Activated naive CD4-positive, alpha-beta T cell treated with anti-CD3 and anti-CD28 coated beads, Interleukin-2, amount 50 U/mL, for 24 hours (primary cell): Measurements from ENCODE around the gene PTPRE.

Experiments used
- H3K27ac Mint-ChIP-seq: one replicate; pipeline ENCODE4 v1.8.0; 2021; ENCODE audit warnings: mild to moderate bottlenecking, mixed read lengths
- H3K27me3 Mint-ChIP-seq: one replicate; pipeline ENCODE4 v1.8.0; 2021; ENCODE audit warnings: mixed read lengths
- H3K36me3 Mint-ChIP-seq: one replicate; pipeline ENCODE4 v1.8.0; 2021; ENCODE audit warnings: mixed read lengths
- H3K4me1 Mint-ChIP-seq: one replicate; pipeline ENCODE4 v1.8.0; 2021; ENCODE audit warnings: mixed read lengths
- H3K4me3 Mint-ChIP-seq: one replicate; pipeline ENCODE4 v1.8.0; 2021; ENCODE audit warnings: mild to moderate bottlenecking, mixed read lengths
- H3K9me3 Mint-ChIP-seq: one replicate; pipeline ENCODE4 v1.8.0; 2021; ENCODE audit warnings: mixed read lengths

PTPRE gene

DNA sequence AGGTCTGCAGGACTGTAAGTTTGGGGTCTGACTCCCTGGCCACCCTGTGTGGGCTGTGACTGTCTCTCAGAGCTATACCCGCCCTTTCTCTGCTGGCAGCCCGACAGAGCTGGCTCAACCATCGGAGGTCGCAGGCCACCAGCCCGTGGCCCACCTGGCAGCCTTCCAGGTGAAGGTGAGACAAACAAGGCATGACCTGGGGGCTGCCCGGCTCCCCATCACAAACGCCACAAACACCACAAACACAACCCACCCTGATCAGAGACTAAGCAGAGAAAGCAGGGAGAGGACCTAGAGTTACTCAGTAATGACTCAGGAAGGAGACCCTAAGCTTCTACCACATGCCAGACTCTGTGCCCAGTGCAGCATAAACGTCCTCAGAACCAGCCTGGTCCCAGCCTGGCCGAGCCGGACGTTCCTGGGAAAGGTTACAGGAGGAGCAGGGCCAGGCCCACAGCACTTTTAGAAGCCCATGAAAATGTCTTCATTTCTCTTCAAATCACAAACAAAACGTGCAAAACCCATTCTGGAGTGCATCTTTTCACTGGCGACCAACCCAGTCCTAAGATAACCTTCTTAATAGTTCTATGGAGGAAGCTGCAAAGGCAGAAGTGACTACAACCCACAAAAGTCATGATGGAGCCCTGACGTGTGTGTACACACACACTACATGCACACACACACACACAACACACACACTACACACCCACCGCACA lies 152.5 kb downstream of the PTPRE start:
- H3K36me3 Mint-ChIP-seq: peaks cover 24% of the 10 kb centered on the region
- H3K27me3 Mint-ChIP-seq: no peaks in the 10 kb centered on the region
- H3K9me3 Mint-ChIP-seq: no peaks in the 10 kb centered on the region
- H3K4me3 Mint-ChIP-seq: no peak overlapping the region
- H3K4me1 Mint-ChIP-seq: peaks cover 62% of the 10 kb centered on the region
- H3K27ac Mint-ChIP-seq: peak overlapping the region; percentile 46

DNA sequence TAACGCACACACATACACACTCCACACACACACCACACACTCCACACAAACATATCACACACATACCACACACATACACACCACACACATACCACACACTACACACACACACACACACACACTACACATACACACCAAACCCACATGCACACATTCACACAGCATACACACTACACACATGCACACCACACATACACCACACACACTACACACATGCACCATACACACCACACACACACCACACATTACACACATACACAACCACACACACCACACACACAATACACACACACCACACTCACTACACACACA lies 153.0 kb downstream of the PTPRE start:
- Mint-ChIP-seq H3K9me3 (no peaks in the 10 kb centered on the region), H3K4me1 (peaks cover 67% of the 10 kb centered on the region), H3K36me3 (peaks cover 24% of the 10 kb centered on the region), H3K27me3 (no peaks in the 10 kb centered on the region), H3K27ac (peak overlapping the region; percentile 24), H3K4me3 (no peak overlapping the region)

DNA sequence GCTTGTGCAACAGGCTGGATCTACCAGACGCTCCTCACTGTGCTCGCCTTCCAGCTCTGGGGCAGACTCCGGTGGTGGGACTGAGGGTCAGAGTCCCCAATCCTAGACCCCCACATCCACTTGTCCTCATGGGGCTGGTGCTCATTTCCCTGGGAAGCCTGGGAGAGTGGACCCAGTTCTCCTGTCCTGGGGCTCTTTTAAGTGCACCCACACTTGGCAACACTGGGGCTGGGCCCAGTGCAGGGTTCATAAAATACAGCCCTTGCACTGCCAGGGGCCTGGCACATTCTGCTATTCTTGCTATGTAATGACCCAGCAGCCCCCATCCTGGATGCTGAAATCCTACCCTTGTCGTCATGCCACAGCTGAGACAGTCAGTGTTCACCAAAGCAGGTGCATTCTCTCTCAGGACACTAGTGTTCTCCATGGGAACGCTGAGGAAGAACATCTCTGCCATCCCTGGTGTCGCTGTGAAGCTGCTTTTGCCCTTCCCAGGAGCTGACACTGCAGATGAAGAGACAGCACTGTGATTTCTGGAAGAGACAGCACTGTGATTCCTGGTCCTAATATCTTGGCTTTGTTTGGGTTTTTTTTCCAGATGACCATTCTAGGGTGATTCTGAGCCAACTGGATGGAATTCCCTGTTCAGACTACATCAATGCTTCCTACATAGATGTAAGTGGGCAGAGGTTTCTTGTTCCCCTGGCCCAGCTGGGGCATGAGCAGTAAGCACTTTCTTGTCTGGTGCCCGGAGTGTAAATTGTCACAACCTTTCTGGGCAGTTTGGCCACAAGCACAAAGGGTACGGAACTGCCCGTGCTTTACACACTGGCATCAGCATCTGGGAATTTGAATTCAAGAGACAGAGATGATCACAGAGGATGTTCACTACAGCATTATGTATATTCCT lies 153.7 kb downstream of the PTPRE start:
- H3K4me1 Mint-ChIP-seq: peaks cover 74% of the 10 kb centered on the region
- no peaks in the 10 kb centered on the region for H3K9me3 Mint-ChIP-seq
- H3K27me3 Mint-ChIP-seq: no peaks in the 10 kb centered on the region
- H3K4me3 Mint-ChIP-seq: no peak overlapping the region
- peak overlapping the region; percentile 24 for H3K27ac Mint-ChIP-seq
- peaks cover 28% of the 10 kb centered on the region for H3K36me3 Mint-ChIP-seq

DNA sequence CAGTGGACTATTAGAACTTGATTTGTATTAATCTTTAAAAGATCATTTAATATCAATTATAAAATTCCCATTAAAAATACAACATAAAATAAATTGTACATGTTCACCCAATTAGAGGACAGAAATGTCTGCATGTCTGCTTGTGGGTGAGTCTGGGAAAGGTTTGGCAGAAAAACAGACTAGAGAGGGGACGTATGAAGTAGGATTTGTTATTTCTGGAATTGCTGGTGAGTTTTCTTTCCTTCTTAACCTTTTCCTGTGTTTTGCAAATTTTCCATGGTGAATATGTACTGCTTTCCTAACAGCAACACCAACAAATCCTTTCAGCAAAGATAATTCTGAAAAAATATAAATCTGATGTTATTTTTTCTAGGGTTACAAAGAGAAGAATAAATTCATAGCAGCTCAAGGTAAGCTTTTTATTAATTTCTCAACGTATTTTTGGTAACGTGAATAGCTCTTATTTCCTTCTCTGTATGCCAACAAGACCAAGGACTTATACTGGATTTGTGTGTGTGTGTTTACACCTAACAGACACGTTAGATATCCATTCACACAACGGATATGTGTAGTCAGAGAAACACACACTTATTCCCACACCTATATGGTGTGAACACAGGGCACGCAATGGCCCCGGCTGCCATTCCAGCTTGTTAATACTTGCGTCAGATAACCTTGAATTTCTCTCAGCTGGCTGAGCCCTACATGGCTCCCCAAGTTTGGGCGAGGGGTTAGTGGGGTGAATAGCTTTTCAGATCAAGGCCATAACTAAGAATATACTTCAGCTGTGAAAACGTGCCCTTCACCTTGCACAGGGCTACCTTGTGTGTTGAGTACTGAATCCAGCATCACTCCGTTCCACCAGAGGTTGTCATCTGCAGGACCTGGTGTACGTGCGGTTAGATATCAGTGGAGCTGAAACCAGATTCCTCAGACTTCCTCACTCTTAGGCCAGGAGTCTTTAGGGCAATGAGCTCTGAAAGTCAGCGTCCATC lies 154.7 kb downstream of the PTPRE start:
- Mint-ChIP-seq H3K36me3 (peaks cover 32% of the 10 kb centered on the region), H3K27me3 (no peaks in the 10 kb centered on the region), H3K27ac (no peak overlapping the region), H3K4me3 (peak overlapping the region; percentile 74), H3K9me3 (no peaks in the 10 kb centered on the region), H3K4me1 (peaks cover 83% of the 10 kb centered on the region)

DNA sequence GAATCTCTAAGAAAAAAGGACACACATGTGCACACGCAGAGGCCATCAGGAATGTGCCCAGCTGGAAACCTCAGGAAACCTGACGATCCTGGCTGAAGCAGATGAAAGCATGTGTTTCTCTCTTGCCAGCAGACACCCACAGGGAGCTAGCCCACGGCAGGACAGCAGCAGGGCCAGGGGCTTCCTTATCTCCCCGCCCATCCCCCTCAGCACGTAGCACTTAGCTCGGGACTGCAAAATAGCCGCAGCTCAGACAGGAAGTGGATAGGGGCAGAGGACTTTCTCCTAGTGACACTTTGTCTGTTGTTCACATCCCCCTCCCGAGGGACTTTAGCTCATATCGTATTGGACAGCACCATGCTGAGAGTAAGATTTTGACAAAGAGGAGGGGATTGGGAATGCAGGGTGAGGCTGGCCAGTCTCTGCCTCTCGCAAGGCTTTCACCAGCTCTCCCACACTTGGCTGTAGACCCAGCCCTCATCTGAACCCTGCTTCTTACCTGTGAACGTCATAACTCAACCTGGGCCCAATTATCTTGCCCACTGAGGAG lies 155.5 kb downstream of the PTPRE start:
- H3K36me3 Mint-ChIP-seq: peaks cover 40% of the 10 kb centered on the region
- H3K27ac Mint-ChIP-seq: peak overlapping the region; percentile 97
- H3K4me1 Mint-ChIP-seq: peaks cover 90% of the 10 kb centered on the region
- no peaks in the 10 kb centered on the region for H3K9me3 Mint-ChIP-seq
- H3K27me3 Mint-ChIP-seq: no peaks in the 10 kb centered on the region
- peak overlapping the region; percentile 74 for H3K4me3 Mint-ChIP-seq

DNA sequence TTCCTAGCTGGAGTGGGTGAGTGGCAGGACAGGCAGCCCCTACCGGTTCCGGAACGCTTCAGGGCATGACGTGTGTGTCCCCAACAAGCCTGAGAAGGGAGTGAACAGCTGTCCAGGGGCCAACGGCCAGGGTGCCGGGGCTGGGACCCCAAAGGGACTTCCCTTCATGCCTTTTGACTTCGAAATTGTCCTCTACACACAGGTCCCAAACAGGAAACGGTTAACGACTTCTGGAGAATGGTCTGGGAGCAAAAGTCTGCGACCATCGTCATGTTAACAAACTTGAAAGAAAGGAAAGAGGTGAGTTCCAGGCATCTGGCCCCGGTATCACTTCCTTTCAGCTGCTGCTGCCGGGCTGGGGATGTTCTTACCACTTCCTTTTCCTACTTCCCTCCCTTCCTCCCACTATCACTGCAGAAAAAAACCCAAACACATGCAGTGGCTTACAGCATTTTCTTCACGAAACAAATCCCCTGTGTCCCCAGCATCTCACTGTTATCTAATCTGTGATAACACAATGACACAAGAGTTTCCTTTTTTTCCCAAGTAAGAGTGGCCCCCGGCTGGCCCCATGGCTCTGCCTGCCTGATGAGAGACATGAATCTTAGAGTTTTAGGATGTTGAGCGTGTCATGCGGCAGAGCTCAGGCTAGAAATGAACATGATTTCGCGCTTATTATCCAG lies 156.1 kb downstream of the PTPRE start:
- peaks cover 39% of the 10 kb centered on the region for H3K36me3 Mint-ChIP-seq
- H3K27me3 Mint-ChIP-seq: no peaks in the 10 kb centered on the region
- H3K4me3 Mint-ChIP-seq: peak overlapping the region; percentile 74
- H3K9me3 Mint-ChIP-seq: no peaks in the 10 kb centered on the region
- H3K4me1 Mint-ChIP-seq: peaks cover 89% of the 10 kb centered on the region
- peak overlapping the region; percentile 97 for H3K27ac Mint-ChIP-seq

DNA sequence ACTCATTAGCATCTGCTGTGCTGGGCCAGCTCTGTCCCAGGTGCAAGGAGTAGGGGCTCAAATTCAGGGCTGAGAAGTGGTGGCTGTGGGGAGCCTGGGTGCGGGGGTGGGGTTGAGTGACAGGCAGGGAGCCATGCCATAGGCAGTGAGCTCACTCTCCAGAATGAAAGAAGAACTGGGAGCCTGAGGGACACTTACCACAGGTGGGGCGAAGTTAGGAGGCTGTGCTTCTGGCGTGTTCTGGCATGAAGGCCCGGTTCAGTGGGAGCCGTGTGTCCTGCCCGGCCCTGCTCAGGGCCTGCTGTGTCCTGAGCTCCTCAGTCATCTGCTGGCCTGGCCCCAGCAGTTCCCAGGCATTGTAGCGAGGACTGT lies 156.8 kb downstream of the PTPRE start:
- no peaks in the 10 kb centered on the region for H3K27me3 Mint-ChIP-seq
- peak overlapping the region; percentile 97 for H3K27ac Mint-ChIP-seq
- no peaks in the 10 kb centered on the region for H3K9me3 Mint-ChIP-seq
- H3K4me1 Mint-ChIP-seq: peaks cover 83% of the 10 kb centered on the region
- peak overlapping the region; percentile 74 for H3K4me3 Mint-ChIP-seq
- H3K36me3 Mint-ChIP-seq: peaks cover 37% of the 10 kb centered on the region

DNA sequence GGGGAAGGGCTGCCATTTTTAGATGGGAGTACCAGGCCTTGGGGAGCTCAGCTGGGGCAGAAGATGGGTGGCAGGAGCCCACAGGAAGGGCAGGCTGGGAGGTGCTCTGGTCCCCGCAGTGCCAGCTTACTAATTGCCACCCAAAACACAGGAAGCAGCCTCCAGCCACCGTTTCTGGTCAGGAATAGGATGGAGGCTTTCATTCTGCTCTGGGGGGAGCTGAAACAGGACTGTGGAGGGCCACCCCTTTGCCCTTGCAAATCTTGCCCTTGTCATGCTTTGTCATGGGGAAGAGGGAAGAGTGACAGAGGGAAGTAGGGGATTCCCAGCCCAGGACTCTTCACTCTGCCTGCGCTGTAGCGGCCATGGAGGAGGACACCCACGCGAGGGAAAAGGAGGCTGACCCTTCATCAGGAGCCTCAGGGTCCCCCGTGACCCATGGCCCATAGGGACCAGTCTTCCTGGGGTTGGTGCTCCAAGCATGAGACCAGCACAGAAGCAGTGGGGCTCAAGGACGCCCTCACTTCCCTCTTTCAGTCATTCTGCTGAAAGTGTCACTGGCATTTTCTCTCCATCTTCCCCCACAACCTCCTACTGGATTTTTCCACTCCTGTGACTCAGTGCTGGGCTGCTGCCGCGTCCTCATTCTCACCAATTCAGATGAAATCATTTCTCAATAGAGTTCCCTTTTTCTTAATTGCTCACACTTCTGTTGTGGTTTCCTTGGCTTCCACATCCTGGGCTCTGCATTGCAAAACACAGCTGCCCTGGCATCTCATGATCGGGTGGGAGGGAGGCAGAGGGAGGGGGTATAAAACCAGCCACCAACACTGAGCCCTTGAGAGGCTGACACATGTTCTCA lies 157.4 kb downstream of the PTPRE start:
- H3K36me3 Mint-ChIP-seq: peaks cover 40% of the 10 kb centered on the region
- H3K27ac Mint-ChIP-seq: peak overlapping the region; percentile 97
- peaks cover 79% of the 10 kb centered on the region for H3K4me1 Mint-ChIP-seq
- H3K9me3 Mint-ChIP-seq: no peaks in the 10 kb centered on the region
- no peaks in the 10 kb centered on the region for H3K27me3 Mint-ChIP-seq
- H3K4me3 Mint-ChIP-seq: peak overlapping the region; percentile 74

DNA sequence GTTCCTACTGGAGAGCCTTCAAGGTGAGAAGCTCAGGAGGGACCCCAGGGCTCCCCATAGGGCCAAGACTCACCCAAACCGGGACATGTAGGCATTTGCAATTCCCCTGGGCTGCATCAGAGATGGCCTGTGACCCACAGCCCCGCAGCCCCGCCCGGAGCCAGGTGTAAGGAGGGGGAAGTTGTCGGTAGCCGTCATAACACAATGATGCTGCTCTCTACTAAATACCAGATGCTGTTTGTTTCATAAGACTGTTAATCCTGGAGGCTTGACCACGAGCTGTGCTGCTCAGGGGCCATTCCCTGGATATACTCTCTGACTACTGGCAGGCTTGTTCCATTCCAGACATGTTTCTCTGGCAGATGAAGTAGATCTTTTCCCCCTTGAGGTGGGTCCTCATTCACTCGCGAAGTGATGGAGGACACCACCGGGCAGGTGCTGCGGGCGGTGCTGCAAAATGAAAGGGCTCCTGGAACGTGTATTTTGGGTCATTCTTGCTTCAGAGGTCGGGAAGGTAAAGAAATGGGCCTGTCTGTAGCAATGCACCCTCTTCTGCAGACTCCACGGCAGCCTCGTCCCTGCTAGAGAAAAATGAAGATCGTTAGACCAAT lies 158.2 kb downstream of the PTPRE start:
- Mint-ChIP-seq H3K36me3 (peaks cover 42% of the 10 kb centered on the region), H3K4me3 (peak overlapping the region; percentile 74)

DNA sequence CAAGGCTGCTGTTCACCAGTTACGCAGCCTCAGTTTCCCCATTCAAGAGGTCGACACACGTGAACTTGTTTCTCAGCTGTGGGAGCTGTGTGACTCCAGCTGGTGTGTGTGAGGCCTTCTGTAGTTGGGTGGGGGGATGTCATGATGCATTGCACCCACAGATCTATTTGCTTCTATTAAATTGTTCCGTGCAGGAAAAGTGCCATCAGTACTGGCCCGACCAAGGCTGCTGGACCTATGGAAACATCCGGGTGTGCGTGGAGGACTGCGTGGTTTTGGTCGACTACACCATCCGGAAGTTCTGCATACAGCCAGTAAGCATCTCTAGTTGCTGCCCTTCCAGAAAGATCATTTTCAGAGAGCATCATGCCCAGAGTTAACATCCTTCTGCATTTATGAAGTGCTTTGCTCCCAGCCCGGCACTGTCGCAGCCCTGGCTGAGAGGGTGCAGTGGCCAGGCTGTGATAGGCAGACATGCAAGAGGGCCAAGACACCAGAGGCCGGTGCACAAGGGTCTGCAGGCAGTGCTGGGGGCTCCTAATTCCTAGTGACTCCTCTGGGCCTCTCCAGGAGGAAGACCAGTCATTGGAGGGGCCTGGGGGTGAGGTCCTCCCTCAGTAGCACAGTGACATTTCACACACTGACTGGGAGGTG lies 159.1 kb downstream of the PTPRE start:
- H3K4me1 Mint-ChIP-seq: peaks cover 68% of the 10 kb centered on the region
- H3K4me3 Mint-ChIP-seq: peak overlapping the region; percentile 57
- H3K36me3 Mint-ChIP-seq: peaks cover 37% of the 10 kb centered on the region
- H3K27ac Mint-ChIP-seq: no peak overlapping the region
- no peaks in the 10 kb centered on the region for H3K27me3 Mint-ChIP-seq
- H3K9me3 Mint-ChIP-seq: no peaks in the 10 kb centered on the region

More for the DNA sequence above, 158.2 kb downstream of the PTPRE start:
- Mint-ChIP-seq H3K4me1 (peaks cover 75% of the 10 kb centered on the region), H3K9me3 (no peaks in the 10 kb centered on the region), H3K27me3 (no peaks in the 10 kb centered on the region), H3K27ac (peak overlapping the region; percentile 89)

DNA sequence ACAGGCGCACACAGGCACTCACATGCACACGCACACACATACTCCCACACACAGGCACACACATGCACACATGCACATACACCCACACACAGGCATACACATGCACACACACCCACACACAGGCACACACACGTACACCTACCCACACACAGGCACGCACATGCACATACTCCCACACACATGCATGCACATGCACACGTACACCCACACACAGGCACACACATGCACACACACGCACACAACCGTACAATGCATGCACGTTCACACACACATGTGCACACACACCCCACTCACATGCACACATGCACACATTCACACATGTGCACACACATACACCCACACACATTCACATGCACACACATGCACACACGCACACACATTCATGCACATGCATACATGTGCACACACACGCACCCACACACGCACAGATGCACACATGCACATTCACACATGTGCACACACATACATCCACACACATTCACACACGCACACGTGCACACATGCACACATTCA lies 160.0 kb downstream of the PTPRE start:
- H3K27ac Mint-ChIP-seq: no peak overlapping the region
- H3K4me1 Mint-ChIP-seq: peaks cover 60% of the 10 kb centered on the region
- H3K4me3 Mint-ChIP-seq: no peak overlapping the region
- H3K36me3 Mint-ChIP-seq: peaks cover 39% of the 10 kb centered on the region
- no peaks in the 10 kb centered on the region for H3K27me3 Mint-ChIP-seq
- no peaks in the 10 kb centered on the region for H3K9me3 Mint-ChIP-seq

DNA sequence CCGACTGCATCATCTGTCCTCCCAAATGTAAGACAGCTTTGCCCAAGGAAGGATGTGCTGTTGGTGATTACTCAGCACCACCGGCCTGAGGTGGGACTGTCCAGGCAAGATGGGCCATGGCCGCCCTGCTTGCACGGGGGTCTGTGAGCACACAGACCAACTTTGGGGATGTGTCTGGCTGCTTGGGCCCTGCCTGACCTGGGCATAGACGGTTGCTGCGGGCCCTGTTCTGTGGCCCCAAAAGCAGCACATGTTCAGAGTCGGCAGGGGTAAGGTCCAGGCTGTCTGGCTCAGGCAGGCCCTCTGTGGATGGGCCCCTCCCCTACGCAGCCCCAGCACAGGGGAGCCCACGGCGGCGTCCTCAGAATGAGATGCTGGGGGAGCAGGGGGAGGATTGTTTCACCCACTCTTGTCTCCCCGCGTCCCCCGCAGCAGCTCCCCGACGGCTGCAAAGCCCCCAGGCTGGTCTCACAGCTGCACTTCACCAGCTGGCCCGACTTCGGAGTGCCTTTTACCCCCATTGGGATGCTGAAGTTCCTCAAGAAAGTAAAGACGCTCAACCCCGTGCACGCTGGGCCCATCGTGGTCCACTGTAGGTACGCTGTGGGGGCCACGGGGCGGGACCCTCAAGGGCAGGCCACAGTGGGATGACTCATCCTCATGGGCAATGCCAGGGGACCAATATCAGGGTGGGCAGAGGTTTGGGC lies 160.9 kb downstream of the PTPRE start:
- Mint-ChIP-seq H3K27me3 (no peaks in the 10 kb centered on the region), H3K9me3 (no peaks in the 10 kb centered on the region), H3K4me3 (no peak overlapping the region), H3K27ac (no peak overlapping the region), H3K4me1 (peaks cover 51% of the 10 kb centered on the region), H3K36me3 (peaks cover 39% of the 10 kb centered on the region)
